Endothelial cell of umbilical vein (primary cell): ENCODE measurements around the gene CASP10. TPM values are rescaled to one million over a fixed set of nuclear protein-coding genes. Genes with fewer than 3 reads are reported as not detected.
A peak's percentile ranks its signal among the peaks of the same experiment; 100 is the strongest.

Source experiments
- BruUV-seq: library from RNA; stranded (reverse); fragments of 400-500 nt; replicated peaks from 2 replicates; lab custom pipeline; 2021; lab: Mats Ljungman, UMichigan
- CTCF ChIA-PET: fragments of 300-600, 350-600 bp; sonication (Branson Sonifier 250); formaldehyde crosslinking; loops from one replicate; lab custom pipeline; 2021; ENCODE audit warnings: antibody characterized with exemption, inconsistent platforms; lab: Charles Lee
- POLR2A ChIA-PET: fragments of 300-600, 350-600 bp; sonication (Branson Sonifier 250); formaldehyde crosslinking; loops from one replicate; lab custom pipeline; 2021; ENCODE audit warnings: antibody characterized with exemption, inconsistent platforms; lab: Charles Lee
- DNase-seq: peaks from one replicate; pipeline ENCODE4 v3.0.0-alpha.2; 2011; ENCODE audit warnings: low read depth, low spot score
- FAIRE-seq: peaks from 2 replicates; lab custom pipeline; 2011; peaks lifted over from hg19 to GRCh38; lab: Jason Lieb, UNC
- H2AFZ ChIP-seq: 2 replicates; pipeline ENCODE4 v1.6.0; 2012; ENCODE audit warnings: low read depth, low read length, control low read depth, inconsistent platforms
- H3K27ac ChIP-seq: 2 replicates; pipeline ENCODE4 v1.5.1; 2011; ENCODE audit warnings: low read depth, mild to moderate bottlenecking, control low read depth, low read length, moderate library complexity; ENCODE audit not compliant: insufficient read depth
- H3K27me3 ChIP-seq, 2 experiments: 2 replicates each; pipeline versions ENCODE4 v1.6.0 to v1.6.1; 2011; ENCODE audit warnings: low read length in 2 of 2, mixed read lengths in 1 of 2; ENCODE audit not compliant: control insufficient read depth in 2 of 2, insufficient read depth in 2 of 2
- H3K36me3 ChIP-seq, 2 experiments: 2 replicates in 1 of 2; 3 replicates in 1 of 2; pipeline ENCODE4 v1.5.1; 2011; ENCODE audit warnings: low read length in 2 of 2, mild to moderate bottlenecking in 1 of 2, moderate library complexity in 1 of 2; ENCODE audit not compliant: control insufficient read depth in 2 of 2, insufficient read depth in 2 of 2; ENCODE audit errors: extremely low read depth in 1 of 2
- H3K4me1 ChIP-seq: 3 replicates; pipeline ENCODE4 v1.5.1; 2011; ENCODE audit warnings: mild to moderate bottlenecking, low read length; ENCODE audit not compliant: control insufficient read depth, insufficient read depth; ENCODE audit errors: extremely low read depth
- H3K4me2 ChIP-seq: 2 replicates; pipeline ENCODE4 v1.6.1; 2011; ENCODE audit warnings: low read length, control low read depth, mixed read lengths; ENCODE audit not compliant: insufficient read depth
- H3K4me3 ChIP-seq, 3 experiments: fragments of 200-600 bp in 1 of 3; sonication (generic), shearing (Covaris generic) in 1 of 3; replicated peaks in 1 of 3; 2 replicates each; pipeline ENCODE4 v1.5.1; 2011 to 2016; ENCODE audit warnings: control low read depth in 3 of 3, low read length in 3 of 3, mild to moderate bottlenecking in 2 of 3, inconsistent platforms in 1 of 3, low read depth in 1 of 3, moderate library complexity in 1 of 3; ENCODE audit not compliant: insufficient read depth in 1 of 3
- H3K79me2 ChIP-seq: 2 replicates; pipeline ENCODE4 v1.6.0; 2012; ENCODE audit warnings: low read length, inconsistent platforms; ENCODE audit not compliant: control insufficient read depth, insufficient read depth
- H3K9ac ChIP-seq: replicated peaks from 2 replicates; pipeline ENCODE3; 2011; ENCODE audit warnings: low read length, control low read depth; ENCODE audit not compliant: insufficient read depth; ENCODE audit errors: extremely low read depth
- H3K9me1 ChIP-seq: replicated peaks from 3 replicates; pipeline ENCODE4 v1.6.0; 2011; ENCODE audit warnings: mild to moderate bottlenecking, low read length; ENCODE audit not compliant: control insufficient read depth, insufficient read depth; ENCODE audit errors: extremely low read depth
- H3K9me3 ChIP-seq: replicated peaks from 2 replicates; pipeline ENCODE4 v1.5.1; 2012; ENCODE audit warnings: low read length, inconsistent platforms; ENCODE audit not compliant: control insufficient read depth, insufficient read depth
- H4K20me1 ChIP-seq: replicated peaks from 2 replicates; pipeline ENCODE3; 2011; ENCODE audit warnings: mild to moderate bottlenecking, low read length; ENCODE audit not compliant: control insufficient read depth, insufficient read depth; ENCODE audit errors: extremely low read depth
- EZH2 ChIP-seq: IDR thresholded peaks from 2 replicates; pipeline ENCODE4 v1.6.1; 2012; ENCODE audit warnings: borderline replicate concordance, low read depth, mild to moderate bottlenecking, moderate library complexity, low read length, inconsistent platforms; ENCODE audit not compliant: severe bottlenecking
- FOS ChIP-seq: IDR thresholded peaks from 2 replicates; pipeline ENCODE4 v1.6.1; 2011; ENCODE audit warnings: mild to moderate bottlenecking, low read length, moderate library complexity, borderline replicate concordance; ENCODE audit not compliant: insufficient read depth
- GATA2 ChIP-seq: IDR thresholded peaks from 2 replicates; pipeline ENCODE4 v1.7.0; 2011; ENCODE audit warnings: low read depth, mild to moderate bottlenecking, moderate library complexity, mixed read lengths, low read length; ENCODE audit not compliant: insufficient read length, insufficient read depth
- JUN ChIP-seq: IDR thresholded peaks from 2 replicates; pipeline ENCODE4 v1.6.1; 2011; ENCODE audit warnings: borderline replicate concordance, low read depth; ENCODE audit not compliant: insufficient read length, insufficient read depth
- MYC ChIP-seq: IDR thresholded peaks from one replicate; pipeline ENCODE4 v1.6.1; 2011; ENCODE audit warnings: mild to moderate bottlenecking, low read depth, low read length
- POLR2A ChIP-seq: IDR thresholded peaks from 2 replicates; pipeline ENCODE4 v1.6.1; 2012; ENCODE audit warnings: low read depth, mild to moderate bottlenecking, control low read depth, low read length
- POLR2AphosphoS5 ChIP-seq: IDR thresholded peaks from 2 replicates; pipeline ENCODE4 v1.6.1; 2012; ENCODE audit warnings: low read depth, mild to moderate bottlenecking, control low read depth, low read length, moderate library complexity; ENCODE audit not compliant: insufficient read depth
- dilution Hi-C: fragments of 300-500 bp; cut with MboI; formaldehyde crosslinking; loops from one replicate; pipeline ENCODE4 v1.15.0; 2019; ENCODE audit warnings: low sequenced_read_pairs; ENCODE audit not compliant: extremely low pct_ligation_motif_present
- intact Hi-C: fragments of 100-400 bp; cut with micrococcal nuclease; formaldehyde crosslinking; loops from one replicate; pipeline ENCODE4 v1.10.0; 2022
- polyA plus RNA-seq, 4 experiments: library from polyadenylated mRNA; depleted of rRNA in 3 of 4; stranded (reverse) in 3 of 4; unstranded in 1 of 4; fragments of >200 nt; gene quantifications; 2 replicates each; pipeline versions ENCODE4 v1.2.1 to v1.2.3, GENCODE V29; 2011 to 2012; ENCODE audit warnings: missing spikeins in 1 of 4
- total RNA-seq: library from RNA; stranded (reverse); gene quantifications from 2 replicates; pipeline ENCODE4 v1.2.3, GENCODE V29; 2021
- TF ChIP-seq, protein P1 (sequence below): IDR thresholded peaks from 2 replicates; pipeline ENCODE4 v1.6.1; 2011; ENCODE audit not compliant: insufficient read depth, insufficient read length
- TF ChIP-seq, protein P2 (sequence below), 2 donors: IDR thresholded peaks; 1 replicate in 1 of 2; 2 replicates in 1 of 2; pipeline ENCODE4 v1.5.1; 2011; ENCODE audit warnings: low read length in 2 of 2, mild to moderate bottlenecking in 2 of 2, moderate library complexity in 2 of 2, control low read depth in 1 of 2, inconsistent platforms in 1 of 2, low read depth in 1 of 2; ENCODE audit not compliant: insufficient read depth in 1 of 2; ENCODE audit errors: extremely low read depth in 1 of 2

CASP10 gene
- total and polyA plus RNA-seq, 2 donors (not counting 3 experiments of a cell fraction or from before 2014, with no cell fraction given), result 16.4 to 37.6 TPM

DNA sequence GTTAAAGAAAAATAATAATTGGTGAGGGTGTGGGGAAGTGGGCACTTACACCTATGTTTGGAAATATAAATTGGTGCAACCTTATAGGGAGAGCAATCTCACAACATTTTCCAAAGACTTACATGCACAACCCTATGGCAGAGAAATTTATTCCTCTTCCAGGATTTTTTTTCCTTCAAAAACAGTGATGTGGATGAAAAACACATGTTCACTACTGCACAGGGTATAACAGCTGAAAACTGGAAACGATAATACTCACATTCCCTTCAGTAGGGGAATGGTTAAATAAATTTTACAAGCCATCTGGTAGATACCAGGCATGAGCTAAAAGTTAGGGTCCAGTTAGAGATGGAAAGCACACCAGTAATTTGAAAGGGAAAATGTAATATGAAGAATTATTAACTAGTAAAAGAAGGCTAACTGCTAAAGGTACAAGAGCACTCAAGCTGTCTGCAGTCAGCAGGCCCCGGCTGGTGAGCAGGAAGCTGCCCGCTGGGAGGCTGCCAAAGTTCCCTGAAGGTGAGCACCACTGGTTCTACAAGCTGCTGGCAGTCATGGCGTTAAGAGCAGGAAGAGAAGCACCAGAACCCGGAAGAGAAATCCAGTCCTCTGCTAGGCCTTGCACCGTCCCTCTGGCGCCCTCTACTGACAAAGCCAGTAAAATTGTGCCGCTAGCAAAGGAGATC, 49.0 kb downstream of the CASP10 start:
- peak; percentile 97 for FAIRE-seq

More for the DNA sequence above, 49.0 kb downstream of the CASP10 start:
- Histone ChIP-seq H3K36me3 (no peaks in the 10 kb centered on the region), H3K27ac (peak overlapping the region; percentile 22), H2AFZ (peak overlapping the region; percentile 93), H3K27me3 (no peaks in the 10 kb centered on the region), H4K20me1 (no peaks in the 10 kb centered on the region), H3K4me2 (peak overlapping the region; percentile 48), H3K79me2 (no peaks in the 10 kb centered on the region), H3K9me3 (no peaks in the 10 kb centered on the region), H3K4me1 (peaks cover 10% of the 10 kb centered on the region), H3K4me3 (no peak overlapping the region), H3K9me1 (no peaks in the 10 kb centered on the region), H3K9ac (no peak overlapping the region)
- DNase-seq, result peak; percentile 93
- CTCF ChIA-PET, result interaction anchor here (0.6 to 3.4 kb wide), 56 partner anchors 11 to 549 kb away, joined by 3 to 331 read pairs (median 5); partner anchors contain the start of genes ALS2, CASP10, FLACC1 and ORC2
- dilution Hi-C loops, result no loop called here
- intact Hi-C loops, result loop anchor here (1.0 to 2.0 kb wide), 4 partner anchors 49 to 331 kb away; partner anchors contain the start of gene CASP10
- TF ChIP-seq POLR2A (peak; percentile 51), POLR2AphosphoS5 (peak; percentile 53), EZH2 (no peak), JUN (no peak), FOS (no peak), GATA2 (no peak), MYC (no peak)
- TF ChIP-seq, protein P1, sequence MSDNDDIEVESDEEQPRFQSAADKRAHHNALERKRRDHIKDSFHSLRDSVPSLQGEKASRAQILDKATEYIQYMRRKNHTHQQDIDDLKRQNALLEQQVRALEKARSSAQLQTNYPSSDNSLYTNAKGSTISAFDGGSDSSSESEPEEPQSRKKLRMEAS, result no peak
- TF ChIP-seq, protein P2, sequence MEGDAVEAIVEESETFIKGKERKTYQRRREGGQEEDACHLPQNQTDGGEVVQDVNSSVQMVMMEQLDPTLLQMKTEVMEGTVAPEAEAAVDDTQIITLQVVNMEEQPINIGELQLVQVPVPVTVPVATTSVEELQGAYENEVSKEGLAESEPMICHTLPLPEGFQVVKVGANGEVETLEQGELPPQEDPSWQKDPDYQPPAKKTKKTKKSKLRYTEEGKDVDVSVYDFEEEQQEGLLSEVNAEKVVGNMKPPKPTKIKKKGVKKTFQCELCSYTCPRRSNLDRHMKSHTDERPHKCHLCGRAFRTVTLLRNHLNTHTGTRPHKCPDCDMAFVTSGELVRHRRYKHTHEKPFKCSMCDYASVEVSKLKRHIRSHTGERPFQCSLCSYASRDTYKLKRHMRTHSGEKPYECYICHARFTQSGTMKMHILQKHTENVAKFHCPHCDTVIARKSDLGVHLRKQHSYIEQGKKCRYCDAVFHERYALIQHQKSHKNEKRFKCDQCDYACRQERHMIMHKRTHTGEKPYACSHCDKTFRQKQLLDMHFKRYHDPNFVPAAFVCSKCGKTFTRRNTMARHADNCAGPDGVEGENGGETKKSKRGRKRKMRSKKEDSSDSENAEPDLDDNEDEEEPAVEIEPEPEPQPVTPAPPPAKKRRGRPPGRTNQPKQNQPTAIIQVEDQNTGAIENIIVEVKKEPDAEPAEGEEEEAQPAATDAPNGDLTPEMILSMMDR (IDR thresholded peaks at IDR 0.05; ENCODE audit: extremely low read depth in 1 of 2, insufficient read depth in 1 of 2, low read depth in 1 of 2, low read length in 2 of 2), result peak; percentile 89 to 92
- BruUV-seq, result TSS peak; percentile 78
- POLR2A ChIA-PET, result interaction anchor here (0.5 to 1.6 kb wide), 5 partner anchors 11 to 116 kb away, joined by 3 to 13 read pairs (median 3); partner anchors contain the start of genes CASP10 and CFLAR
